HCT116 (cell line): ENCODE measurements around the gene HOXB7. TPM values are rescaled to one million over a fixed set of nuclear protein-coding genes. Genes with fewer than 3 reads are reported as not detected.
A peak's percentile ranks its signal among the peaks of the same experiment; 100 is the strongest.

Experiments used
- ATAC-seq: fragments of 200-7000 bp; cut with Tn5 transposase; 2 replicates; pipeline ENCODE4 v1.9.1; 2020; ENCODE audit warnings: mild to moderate bottlenecking, moderate library complexity
- BruUV-seq: library from RNA; stranded (reverse); fragments of 400-500 nt; replicated peaks from 2 replicates; lab custom pipeline; 2021; lab: Mats Ljungman, UMichigan
- CTCF ChIA-PET: fragments of 300-600 bp; sonication (Branson Sonifier 250); formaldehyde crosslinking; loops from one replicate; lab custom pipeline; 2021; ENCODE audit warnings: antibody characterized with exemption; lab: Charles Lee
- POLR2A ChIA-PET: fragments of 300-600, 350-600 bp; sonication (Branson Sonifier 250); formaldehyde crosslinking; loops from one replicate; lab custom pipeline; 2021; ENCODE audit warnings: antibody characterized with exemption; lab: Charles Lee
- RAD21 ChIA-PET, 2 experiments: fragments of 300-600 bp; sonication (Branson Sonifier 250); formaldehyde crosslinking; loops; one replicate each; lab custom pipeline; 2023; ENCODE audit warnings: low total read pairs in 2 of 2; ENCODE audit not compliant: uncharacterized antibody in 2 of 2, unreplicated experiment in 2 of 2, low non-redundant PET in 1 of 2; lab: Charles Lee
- DNase-seq: peaks from one replicate; pipeline ENCODE4 v3.0.0-alpha.2; 2010; ENCODE audit warnings: low read depth, low spot score
- H2AFZ ChIP-seq: fragments of 200-600 bp; shearing (Covaris generic), sonication (generic); 2 replicates; pipeline ENCODE4 v1.6.1; 2017; ENCODE audit warnings: low read depth, mixed run types, mixed read lengths, antibody characterized with exemption, low read length; ENCODE audit not compliant: poor library complexity, severe bottlenecking
- H3K27ac ChIP-seq: 2 replicates; pipeline ENCODE4 v1.5.1; 2012; ENCODE audit warnings: low read depth, low read length
- H3K27me3 ChIP-seq: fragments of 200-600 bp; sonication (generic); 2 replicates; pipeline ENCODE4 v1.6.1; 2016; ENCODE audit warnings: mixed run types, low read length, mixed read lengths; ENCODE audit not compliant: insufficient read depth
- H3K36me3 ChIP-seq, 2 experiments: fragments of 200-500 bp in 1 of 2; fragments of 200-600 bp in 1 of 2; sonication (Bioruptor generic) in 1 of 2; sonication (generic) in 1 of 2; 2 replicates each; pipeline versions ENCODE4 v1.5.1 to v1.6.1; 2014 to 2016; ENCODE audit warnings: low read length in 2 of 2, inconsistent platforms in 1 of 2, mixed read lengths in 1 of 2, mixed run types in 1 of 2; ENCODE audit not compliant: insufficient read depth in 2 of 2, control insufficient read depth in 1 of 2
- H3K4me1 ChIP-seq, 2 experiments: fragments of 200-600 bp in 1 of 2; sonication (generic) in 1 of 2; 2 replicates each; pipeline versions ENCODE4 v1.5.1 to v1.6.1; 2012 to 2017; ENCODE audit warnings: low read length in 2 of 2, inconsistent platforms in 1 of 2, mild to moderate bottlenecking in 1 of 2, mixed read lengths in 1 of 2, mixed run types in 1 of 2, moderate library complexity in 1 of 2; ENCODE audit not compliant: insufficient read depth in 2 of 2, control insufficient read depth in 1 of 2
- H3K4me2 ChIP-seq: fragments of 200-600 bp; sonication (generic); 2 replicates; pipeline ENCODE4 v1.6.1; 2017; ENCODE audit warnings: mixed run types, low read length, mixed read lengths
- H3K4me3 ChIP-seq, 2 experiments: fragments of 200-600 bp in 1 of 2; sonication (generic) in 1 of 2; replicated peaks in 1 of 2; 2 replicates each; pipeline ENCODE4 v1.5.1; 2011 to 2016; ENCODE audit warnings: low read length in 2 of 2, control low read depth in 1 of 2, low read depth in 1 of 2, mild to moderate bottlenecking in 1 of 2, mixed read lengths in 1 of 2, mixed run types in 1 of 2
- H3K79me2 ChIP-seq: fragments of 200-600 bp; sonication (generic); 2 replicates; pipeline ENCODE4 v1.6.1; 2017; ENCODE audit warnings: mild to moderate bottlenecking, mixed run types, low read length, moderate library complexity, mixed read lengths; ENCODE audit not compliant: insufficient read depth
- H3K9ac ChIP-seq: fragments of 200-600 bp; sonication (generic); 2 replicates; pipeline ENCODE4 v1.6.1; 2016; ENCODE audit warnings: low read length, mixed read lengths
- H3K9me2 ChIP-seq: fragments of 200-600 bp; sonication (generic), shearing (Covaris generic); 2 replicates; pipeline ENCODE4 v1.6.1; 2017; ENCODE audit warnings: mixed run types, mild to moderate bottlenecking, moderate library complexity; ENCODE audit not compliant: insufficient read depth
- H3K9me3 ChIP-seq, 2 experiments: fragments of 200-500 bp in 1 of 2; fragments of 200-600 bp in 1 of 2; sonication (Bioruptor generic) in 1 of 2; sonication (generic) in 1 of 2; 2 replicates each; pipeline ENCODE4 v1.6.1; 2014 to 2017; ENCODE audit warnings: low read length in 2 of 2, mixed read lengths in 2 of 2, inconsistent platforms in 1 of 2, low read depth in 1 of 2, mild to moderate bottlenecking in 1 of 2, mixed run types in 1 of 2, moderate library complexity in 1 of 2; ENCODE audit not compliant: control insufficient read depth in 1 of 2, insufficient read depth in 1 of 2
- H4K20me1 ChIP-seq: fragments of 200-600 bp; sonication (generic), shearing (Covaris generic); 2 replicates; pipeline ENCODE4 v1.6.1; 2017; ENCODE audit warnings: mixed run types, mild to moderate bottlenecking, moderate library complexity; ENCODE audit not compliant: insufficient read depth
- EGR1 ChIP-seq: IDR thresholded peaks from 2 replicates; pipeline ENCODE4 v1.6.1; 2012; ENCODE audit warnings: low read depth
- JUND ChIP-seq: IDR thresholded peaks from 2 replicates; pipeline ENCODE4 v1.6.1; 2012
- ZNF274 ChIP-seq: fragments of 200-500 bp; sonication (Bioruptor generic); IDR thresholded peaks from 2 replicates; pipeline ENCODE4 v1.6.1; 2014; ENCODE audit warnings: mild to moderate bottlenecking, low read depth, low read length, inconsistent platforms
- intact Hi-C: fragments of 100-400 bp; cut with micrococcal nuclease; formaldehyde crosslinking; loops from 2 replicates; pipeline ENCODE4 v1.10.0; 2022
- total RNA-seq: library from RNA; stranded (reverse); gene quantifications from one replicate; pipeline ENCODE4 v1.2.1, GENCODE V29; 2021; ENCODE audit not compliant: unreplicated experiment

The HOXB7 gene
- total RNA-seq, 1 experiment from 2014 or later = 33.6 TPM

GRCh38 chr17:48576479-48577309 lies 34.1 kb downstream of the HOXB7 start:
- intact Hi-C loops = no loop called here
- POLR2A ChIA-PET = no interaction called here
- peak overlapping the region; percentile 57 to 58 for H3K4me3 ChIP-seq

DNA sequence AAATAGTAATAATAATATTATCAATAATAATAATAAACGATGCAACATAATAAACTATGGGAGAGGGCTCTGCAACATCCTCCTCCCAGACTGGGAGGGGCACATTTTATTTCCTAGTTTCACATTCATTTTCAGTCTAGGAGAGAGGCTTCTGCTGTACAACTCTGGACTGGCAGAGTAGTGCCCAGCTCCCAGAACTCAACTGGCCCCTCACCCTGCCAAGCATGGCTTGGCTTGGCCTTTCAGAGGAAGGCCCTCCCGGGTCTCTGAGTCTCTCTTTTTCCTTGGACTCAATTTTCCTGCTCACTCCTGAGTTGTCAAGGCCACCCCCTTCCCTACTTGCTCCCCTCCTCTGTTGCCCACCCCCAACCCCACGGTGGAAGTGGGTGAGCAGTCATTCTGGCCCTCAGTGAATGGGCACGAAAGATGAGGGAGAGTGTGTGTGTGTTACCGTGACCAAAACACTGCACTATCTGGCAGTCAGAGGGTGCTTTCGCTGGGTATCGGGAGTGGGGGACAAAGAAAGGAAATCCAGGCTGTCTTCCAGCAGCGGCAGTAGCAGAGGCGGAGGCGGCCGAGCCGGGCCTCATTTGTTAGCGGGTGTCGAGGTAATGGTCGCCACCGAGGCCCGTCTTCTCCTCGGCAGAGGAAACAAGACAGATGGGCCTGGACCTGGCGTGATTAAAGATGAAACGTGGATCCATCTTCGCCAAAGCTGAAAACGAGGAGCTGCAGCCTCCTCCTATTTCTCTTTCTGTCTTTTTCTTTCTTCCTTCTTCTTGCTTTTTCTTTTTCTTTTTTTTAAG lies 34.9 kb downstream of the HOXB7 start:
- RAD21 ChIA-PET = no interaction called here
- H3K9me3 ChIP-seq = no peaks in the 10 kb centered on the region
- no peaks in the 10 kb centered on the region for H4K20me1 ChIP-seq
- H2AFZ ChIP-seq = no peak overlapping the region
- BruUV-seq = TSS peak; percentile 18
- TF ChIP-seq JUND = no peak
- no peak overlapping the region for H3K4me3 ChIP-seq
- H3K27me3 ChIP-seq = no peaks in the 10 kb centered on the region
- H3K36me3 ChIP-seq = no peaks in the 10 kb centered on the region; a peak in 1 of 4 replicates
- POLR2A ChIA-PET = no interaction called here
- H3K4me2 ChIP-seq = peak overlapping the region; percentile 66
- peak overlapping the region; percentile 25; the same call in 1 of the 2 replicates for H3K27ac ChIP-seq
- peaks cover 83% of the 10 kb centered on the region for H3K79me2 ChIP-seq
- no peak for DNase-seq
- CTCF ChIA-PET = no interaction called here
- H3K9me2 ChIP-seq = no peaks in the 10 kb centered on the region
- H3K9ac ChIP-seq = no peak overlapping the region
- H3K4me1 ChIP-seq = peaks cover 2 to 16% of the 10 kb centered on the region in 2 experiments; a peak in 3 of 4 replicates
- intact Hi-C loops = no loop called here
- ATAC-seq = no peak

More at GRCh38 chr17:48576479-48577309, 34.1 kb downstream of the HOXB7 start:
- peak overlapping the region; percentile 70 for H3K9ac ChIP-seq
- ATAC-seq (no peak), DNase-seq (no peak)
- RAD21 ChIA-PET = no interaction called here
- H3K9me3 ChIP-seq = no peaks in the 10 kb centered on the region
- BruUV-seq = no TSS peak
- peaks cover 6 to 21% of the 10 kb centered on the region in 2 experiments; a peak in 3 of 4 replicates for H3K4me1 ChIP-seq
- CTCF ChIA-PET = interaction anchor here (0.9 kb wide), 1 partner anchor 11 kb away, joined by 3 read pairs; no protein-coding TSS in a partner anchor
- H3K9me2 ChIP-seq = no peaks in the 10 kb centered on the region
- H3K27me3 ChIP-seq = no peaks in the 10 kb centered on the region
- H3K79me2 ChIP-seq = peaks cover 85% of the 10 kb centered on the region
- H3K36me3 ChIP-seq = no peaks in the 10 kb centered on the region; a peak in 1 of 4 replicates
- H3K27ac ChIP-seq = peak overlapping the region; percentile 91
- TF ChIP-seq ZNF274 (no peak), EGR1 (peak; percentile 82)
- TF ChIP-seq, all 23 proteins: peak for 1
- peak overlapping the region; percentile 66 for H3K4me2 ChIP-seq
- no peaks in the 10 kb centered on the region for H4K20me1 ChIP-seq
- no peak overlapping the region for H2AFZ ChIP-seq
